SU-DHL-6 (cell line): ENCODE data around the gene SMARCA1.

Experiments used
- H2AFZ ChIP-seq: fragments of 200-600 bp; sonication (generic); 2 replicates; pipeline ENCODE4 v1.6.1; 2014; ENCODE audit warnings: low read depth, mild to moderate bottlenecking, moderate library complexity, mixed read lengths, antibody characterized with exemption, low read length; ENCODE audit not compliant: severe bottlenecking
- H3F3A ChIP-seq: fragments of 200-600 bp; shearing (Covaris generic); 2 replicates; pipeline ENCODE4 v1.6.0; 2016; ENCODE audit warnings: antibody characterized with exemption, mild to moderate bottlenecking; ENCODE audit not compliant: insufficient read depth
- H3K27ac ChIP-seq: fragments of 200-600 bp; sonication (generic); 2 replicates; pipeline ENCODE4 v1.5.1; 2016; ENCODE audit warnings: low read depth, mild to moderate bottlenecking, low read length, moderate library complexity, mixed read lengths
- H3K27me3 ChIP-seq: fragments of 200-600 bp; sonication (generic), shearing (Covaris generic); 2 replicates; pipeline ENCODE4 v1.6.0; 2014; ENCODE audit warnings: mild to moderate bottlenecking, low read length
- H3K36me3 ChIP-seq: fragments of 200-600 bp; sonication (generic); 2 replicates; pipeline ENCODE4 v1.6.1; 2014; ENCODE audit warnings: mild to moderate bottlenecking, low read length, mixed read lengths
- H3K4me2 ChIP-seq: fragments of 300-600, 200-600 bp; shearing (Covaris generic), sonication (generic); 2 replicates; pipeline ENCODE4 v1.6.0; 2014; ENCODE audit warnings: low read length, low read depth, mild to moderate bottlenecking; ENCODE audit not compliant: poor library complexity, severe bottlenecking
- H3K4me3 ChIP-seq: fragments of 200-600 bp; sonication (generic); 2 replicates; pipeline ENCODE4 v1.5.1; 2014; ENCODE audit warnings: antibody characterized with exemption, low read length, mild to moderate bottlenecking, mixed read lengths; ENCODE audit not compliant: insufficient read depth, poor library complexity, severe bottlenecking
- H3K79me2 ChIP-seq: fragments of 200-600 bp; sonication (generic); 2 replicates; pipeline ENCODE4 v1.6.1; 2014; ENCODE audit warnings: mild to moderate bottlenecking, low read length, moderate library complexity; ENCODE audit not compliant: insufficient read depth
- H3K9ac ChIP-seq: fragments of 200-600 bp; sonication (generic); 2 replicates; pipeline ENCODE4 v1.7.0; 2014; ENCODE audit warnings: mild to moderate bottlenecking, low read length
- H3K9me2 ChIP-seq: fragments of 200-600 bp; sonication (generic); replicated peaks from 2 replicates; pipeline ENCODE4 v1.6.1; 2014; ENCODE audit warnings: low read length; ENCODE audit not compliant: insufficient read depth
- H3K9me3 ChIP-seq: fragments of 200-600 bp; sonication (generic); 2 replicates; pipeline ENCODE4 v1.6.1; 2014; ENCODE audit warnings: low read length, mixed read lengths; ENCODE audit not compliant: insufficient read depth
- H4K20me1 ChIP-seq: fragments of 200-600 bp; sonication (generic); 2 replicates; pipeline ENCODE4 v1.6.1; 2014; ENCODE audit warnings: low read depth, mild to moderate bottlenecking, antibody characterized with exemption, low read length, moderate library complexity, mixed read lengths
- EZH2phosphoT487 ChIP-seq: fragments of 200-600 bp; sonication (generic), shearing (Covaris generic); conservative IDR thresholded peaks from 2 replicates; pipeline ENCODE4 v1.6.1; 2018; ENCODE audit warnings: mild to moderate bottlenecking, antibody characterized with exemption, low read length, moderate library complexity, mixed read lengths
- TF ChIP-seq, protein P1 (sequence below): fragments of 200-600 bp; sonication (generic); IDR thresholded peaks from one replicate; pipeline ENCODE4 v1.5.1; 2017; ENCODE audit warnings: antibody characterized with exemption, mild to moderate bottlenecking, low read length, moderate library complexity; ENCODE audit not compliant: insufficient read depth, poor library complexity, severe bottlenecking

The SMARCA1 gene

DNA sequence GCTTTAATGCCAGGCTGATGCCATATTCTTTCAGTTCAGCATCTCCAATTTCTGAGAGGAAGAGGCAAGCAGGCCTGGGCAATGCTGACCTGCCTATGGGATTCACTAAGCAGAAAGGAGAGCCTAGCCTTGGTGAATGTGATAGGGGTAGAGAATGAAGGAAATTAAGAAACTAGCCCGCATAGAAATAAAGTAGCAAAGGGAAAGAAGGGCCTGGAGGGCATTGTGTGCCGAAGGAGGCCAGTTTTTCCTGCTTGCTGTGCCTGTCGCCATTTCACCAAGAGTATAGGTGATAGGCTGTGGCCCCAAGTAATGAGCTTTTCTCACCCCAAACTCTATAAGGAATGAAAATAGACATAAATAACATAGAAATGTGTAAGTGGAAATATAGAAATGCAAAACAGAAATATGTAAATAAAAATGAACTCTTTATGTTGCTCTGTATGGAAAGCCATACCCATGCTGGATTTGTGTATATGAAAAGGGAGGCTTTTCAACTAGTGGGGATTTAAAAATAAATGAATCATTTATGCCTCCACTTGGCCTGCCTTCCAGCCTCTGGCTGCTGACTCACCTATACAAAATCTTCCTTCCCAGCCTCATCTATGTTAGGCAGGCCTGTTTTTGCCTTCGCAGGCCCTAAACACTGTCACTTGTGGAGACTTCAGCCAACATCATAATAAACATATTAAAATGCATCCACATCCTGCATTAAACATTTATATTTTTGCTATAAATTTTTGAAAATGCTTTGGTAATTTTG is 11.7 kb upstream of the SMARCA1 start:
- Histone ChIP-seq H3K27ac (no peak overlapping the region), H3K4me2 (no peak overlapping the region), H3K36me3 (no peaks in the 10 kb centered on the region), H3F3A (no peaks in the 10 kb centered on the region), H3K79me2 (no peaks in the 10 kb centered on the region), H3K9me2 (no peaks in the 10 kb centered on the region), H4K20me1 (no peaks in the 10 kb centered on the region), H3K4me3 (no peak overlapping the region), H2AFZ (no peak overlapping the region), H3K9me3 (no peaks in the 10 kb centered on the region), H3K27me3 (no peaks in the 10 kb centered on the region), H3K9ac (no peak overlapping the region)
- TF ChIP-seq, protein P1, sequence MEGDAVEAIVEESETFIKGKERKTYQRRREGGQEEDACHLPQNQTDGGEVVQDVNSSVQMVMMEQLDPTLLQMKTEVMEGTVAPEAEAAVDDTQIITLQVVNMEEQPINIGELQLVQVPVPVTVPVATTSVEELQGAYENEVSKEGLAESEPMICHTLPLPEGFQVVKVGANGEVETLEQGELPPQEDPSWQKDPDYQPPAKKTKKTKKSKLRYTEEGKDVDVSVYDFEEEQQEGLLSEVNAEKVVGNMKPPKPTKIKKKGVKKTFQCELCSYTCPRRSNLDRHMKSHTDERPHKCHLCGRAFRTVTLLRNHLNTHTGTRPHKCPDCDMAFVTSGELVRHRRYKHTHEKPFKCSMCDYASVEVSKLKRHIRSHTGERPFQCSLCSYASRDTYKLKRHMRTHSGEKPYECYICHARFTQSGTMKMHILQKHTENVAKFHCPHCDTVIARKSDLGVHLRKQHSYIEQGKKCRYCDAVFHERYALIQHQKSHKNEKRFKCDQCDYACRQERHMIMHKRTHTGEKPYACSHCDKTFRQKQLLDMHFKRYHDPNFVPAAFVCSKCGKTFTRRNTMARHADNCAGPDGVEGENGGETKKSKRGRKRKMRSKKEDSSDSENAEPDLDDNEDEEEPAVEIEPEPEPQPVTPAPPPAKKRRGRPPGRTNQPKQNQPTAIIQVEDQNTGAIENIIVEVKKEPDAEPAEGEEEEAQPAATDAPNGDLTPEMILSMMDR: no peak
- no peak for TF ChIP-seq EZH2phosphoT487

DNA sequence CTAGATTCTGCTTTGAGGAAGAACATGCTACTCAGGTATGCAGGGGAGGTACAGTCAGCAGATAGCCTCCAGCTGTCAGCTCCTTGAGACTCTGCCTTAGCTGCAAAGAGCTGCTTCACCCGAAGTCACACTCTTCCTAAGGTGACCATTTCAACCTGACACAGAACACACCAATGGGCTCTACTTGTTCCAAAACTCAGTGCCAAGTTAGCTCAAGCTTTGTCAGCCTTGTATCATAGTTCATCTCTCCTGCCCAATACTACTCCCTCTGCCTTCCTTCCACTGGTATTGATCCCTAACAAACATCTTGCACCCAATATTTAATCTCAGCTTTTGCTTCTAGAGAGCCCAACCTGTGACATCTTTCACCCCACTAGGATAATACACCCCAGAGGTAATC is 7.8 kb upstream of the SMARCA1 start:
- Histone ChIP-seq H3K36me3 (no peaks in the 10 kb centered on the region), H4K20me1 (no peaks in the 10 kb centered on the region), H3K4me2 (no peak overlapping the region), H3K4me3 (no peak overlapping the region), H3K9me3 (no peaks in the 10 kb centered on the region), H3K9ac (no peak overlapping the region), H3K27ac (no peak overlapping the region), H2AFZ (no peak overlapping the region), H3K79me2 (no peaks in the 10 kb centered on the region), H3K9me2 (no peaks in the 10 kb centered on the region), H3F3A (no peaks in the 10 kb centered on the region), H3K27me3 (no peaks in the 10 kb centered on the region)
- no peak for TF ChIP-seq EZH2phosphoT487
- TF ChIP-seq, protein P1: no peak

DNA sequence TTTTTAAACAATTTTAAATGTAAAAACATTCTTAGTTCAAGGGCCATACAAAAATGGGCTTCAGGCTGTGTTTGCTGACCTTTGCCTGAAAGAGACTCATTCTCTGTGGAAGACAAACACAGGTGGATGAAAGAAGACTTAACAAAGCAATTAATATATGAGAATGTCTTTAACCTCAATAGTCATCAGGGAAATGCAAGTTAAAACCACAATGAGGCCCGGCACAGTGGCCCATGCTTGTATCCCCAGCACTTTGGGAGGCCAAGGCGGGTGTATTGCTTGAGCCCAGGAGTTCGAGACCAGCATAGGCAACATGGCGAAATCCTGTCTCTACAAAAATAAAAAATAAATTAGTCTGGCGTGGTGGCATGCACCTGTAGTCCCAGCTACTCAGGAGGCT is 7.1 kb upstream of the SMARCA1 start:
- Histone ChIP-seq H3K4me2 (no peak overlapping the region), H3K36me3 (no peaks in the 10 kb centered on the region), H3K9me2 (no peaks in the 10 kb centered on the region), H3F3A (no peaks in the 10 kb centered on the region), H3K27ac (no peak overlapping the region), H3K27me3 (no peaks in the 10 kb centered on the region), H3K9ac (no peak overlapping the region), H3K4me3 (no peak overlapping the region), H3K79me2 (no peaks in the 10 kb centered on the region), H3K9me3 (no peaks in the 10 kb centered on the region), H2AFZ (no peak overlapping the region), H4K20me1 (no peaks in the 10 kb centered on the region)
- TF ChIP-seq, protein P1: no peak
- no peak for TF ChIP-seq EZH2phosphoT487
